ENCODE data around the gene VIPR1.
A peak's percentile ranks its signal among the peaks of the same experiment; 100 is the strongest.

The VIPR1 gene

DNA sequence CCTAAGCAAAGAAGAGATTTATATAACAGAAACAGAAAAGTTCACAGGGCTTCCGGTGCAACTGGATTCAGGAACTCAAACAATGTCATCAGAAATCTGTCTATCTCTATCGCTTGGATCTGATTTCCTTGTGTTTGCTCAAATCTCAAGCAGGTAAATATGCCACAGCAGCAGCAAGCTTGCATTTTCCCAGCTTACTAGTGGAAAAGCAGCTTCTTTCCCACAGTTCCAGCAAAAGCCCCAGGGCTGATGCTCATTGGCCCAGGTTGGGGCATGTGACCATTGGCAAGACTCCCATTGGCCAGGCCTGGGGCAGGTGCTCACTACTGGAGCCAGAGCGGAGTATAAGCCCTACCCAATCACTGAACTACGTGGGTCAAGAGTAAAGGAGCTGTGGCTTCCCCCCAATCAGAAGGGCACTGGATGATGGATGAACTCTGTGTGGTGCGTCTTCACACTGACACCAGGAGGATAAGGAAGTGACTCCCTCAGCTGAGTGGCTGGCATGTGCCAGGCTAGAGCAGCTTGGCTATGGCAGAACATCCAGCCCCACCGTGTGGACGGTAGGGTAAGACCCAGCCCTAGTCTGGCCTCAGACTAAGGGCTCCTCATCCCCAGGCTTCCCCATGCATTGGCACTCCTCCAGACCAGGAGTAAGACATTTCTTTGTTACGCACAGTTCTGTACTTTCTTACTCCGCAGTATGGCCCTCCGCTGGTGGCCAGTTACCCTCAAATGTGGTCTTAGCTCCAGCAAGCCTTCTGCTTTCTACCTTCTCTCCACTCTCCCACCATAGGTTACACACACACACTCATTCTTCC is 13.1 kb upstream of the VIPR1 start:
- H3K36me3 Mint-ChIP-seq (ENCODE audit: low read depth): no peaks in the 10 kb centered on the region
- no peak overlapping the region for H3K27ac Mint-ChIP-seq
- H3K4me3 Mint-ChIP-seq: no peak overlapping the region
- H3K9me3 Mint-ChIP-seq: no peaks in the 10 kb centered on the region
- H3K27me3 Mint-ChIP-seq (ENCODE audit: low read depth): peaks cover 13% of the 10 kb centered on the region
- no peaks in the 10 kb centered on the region for H3K4me1 Mint-ChIP-seq (ENCODE audit: low read depth)

DNA sequence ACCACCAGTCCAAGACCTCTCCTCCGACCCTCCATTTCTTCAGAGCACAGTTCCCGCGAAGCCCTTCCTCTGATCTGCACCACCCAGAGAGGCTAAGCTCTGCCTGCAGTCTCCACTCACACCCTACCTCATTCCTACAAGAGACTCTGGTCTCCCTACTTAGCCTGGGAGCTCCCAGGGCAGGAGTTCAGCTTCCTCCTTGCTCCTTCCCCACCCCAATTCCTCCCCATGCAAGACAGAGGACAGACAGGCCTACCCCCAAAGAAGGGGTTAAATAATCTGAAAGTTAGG is 12.6 kb upstream of the VIPR1 start:
- no peaks in the 10 kb centered on the region for H3K36me3 Mint-ChIP-seq (ENCODE audit: low read depth)
- H3K9me3 Mint-ChIP-seq: no peaks in the 10 kb centered on the region
- no peaks in the 10 kb centered on the region for H3K4me1 Mint-ChIP-seq (ENCODE audit: low read depth)
- no peak overlapping the region for H3K27ac Mint-ChIP-seq
- H3K4me3 Mint-ChIP-seq: no peak overlapping the region
- peaks cover 13% of the 10 kb centered on the region for H3K27me3 Mint-ChIP-seq (ENCODE audit: low read depth)

DNA sequence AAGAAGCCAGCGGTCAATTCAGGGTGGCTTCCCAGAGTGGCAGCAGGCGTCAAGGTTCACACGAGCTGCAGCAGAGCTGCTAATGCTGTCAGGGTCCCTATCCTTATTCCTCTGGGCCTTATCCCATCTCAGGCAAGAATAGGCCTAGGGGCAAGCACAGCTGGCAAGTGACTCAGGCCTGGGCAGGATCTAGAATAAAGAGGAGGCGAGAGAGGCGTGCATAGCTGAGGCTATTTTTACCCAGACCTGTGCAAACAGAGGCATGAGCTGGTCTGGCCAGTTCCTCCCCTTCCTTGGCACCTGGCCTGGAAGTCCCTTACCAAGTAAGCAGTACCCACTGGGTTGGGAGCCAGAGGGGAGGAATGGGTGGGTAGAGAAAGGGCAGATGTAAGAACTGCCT is 12.2 kb upstream of the VIPR1 start:
- Mint-ChIP-seq H3K27ac (no peak overlapping the region), H3K9me3 (no peaks in the 10 kb centered on the region), H3K4me3 (no peak overlapping the region), H3K4me1 (ENCODE audit: low read depth) (no peaks in the 10 kb centered on the region), H3K27me3 (ENCODE audit: low read depth) (peaks cover 10% of the 10 kb centered on the region), H3K36me3 (ENCODE audit: low read depth) (no peaks in the 10 kb centered on the region)

DNA sequence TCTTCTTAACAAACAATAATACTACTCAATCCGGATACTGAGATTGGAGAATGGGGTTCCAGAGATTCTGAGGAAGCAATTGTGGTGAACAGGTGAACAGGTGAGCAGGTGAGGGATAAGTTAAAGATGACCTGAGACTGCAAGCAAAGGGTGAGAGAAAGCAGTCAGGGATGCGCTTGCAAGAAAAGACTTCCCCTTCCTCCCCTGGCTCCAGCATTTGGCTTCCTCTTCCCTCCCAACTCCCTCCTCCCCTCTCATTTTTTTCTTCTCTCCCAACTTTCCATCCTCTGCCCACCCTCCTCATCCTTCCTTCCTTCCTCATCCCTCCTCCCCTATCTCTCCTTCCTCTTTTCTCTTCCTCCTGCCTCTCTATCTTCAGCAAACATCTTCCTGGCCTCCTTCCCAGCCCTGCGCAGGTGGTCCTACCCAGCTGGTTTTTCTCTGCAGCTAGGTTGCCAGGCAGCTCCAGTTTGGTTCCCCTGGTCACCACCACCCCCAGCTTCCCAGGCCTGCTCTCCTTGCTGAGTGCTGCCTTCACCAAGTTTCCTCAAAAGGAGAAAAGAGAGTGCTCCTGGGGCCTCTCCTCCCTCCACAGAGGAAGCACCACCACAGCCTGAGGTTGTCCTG is 10.4 kb upstream of the VIPR1 start:
- no peak overlapping the region for H3K4me3 Mint-ChIP-seq
- H3K9me3 Mint-ChIP-seq: no peaks in the 10 kb centered on the region
- H3K36me3 Mint-ChIP-seq (ENCODE audit: low read depth): no peaks in the 10 kb centered on the region
- H3K27ac Mint-ChIP-seq: no peak overlapping the region
- no peaks in the 10 kb centered on the region for H3K4me1 Mint-ChIP-seq (ENCODE audit: low read depth)
- peaks cover 7% of the 10 kb centered on the region for H3K27me3 Mint-ChIP-seq (ENCODE audit: low read depth)

DNA sequence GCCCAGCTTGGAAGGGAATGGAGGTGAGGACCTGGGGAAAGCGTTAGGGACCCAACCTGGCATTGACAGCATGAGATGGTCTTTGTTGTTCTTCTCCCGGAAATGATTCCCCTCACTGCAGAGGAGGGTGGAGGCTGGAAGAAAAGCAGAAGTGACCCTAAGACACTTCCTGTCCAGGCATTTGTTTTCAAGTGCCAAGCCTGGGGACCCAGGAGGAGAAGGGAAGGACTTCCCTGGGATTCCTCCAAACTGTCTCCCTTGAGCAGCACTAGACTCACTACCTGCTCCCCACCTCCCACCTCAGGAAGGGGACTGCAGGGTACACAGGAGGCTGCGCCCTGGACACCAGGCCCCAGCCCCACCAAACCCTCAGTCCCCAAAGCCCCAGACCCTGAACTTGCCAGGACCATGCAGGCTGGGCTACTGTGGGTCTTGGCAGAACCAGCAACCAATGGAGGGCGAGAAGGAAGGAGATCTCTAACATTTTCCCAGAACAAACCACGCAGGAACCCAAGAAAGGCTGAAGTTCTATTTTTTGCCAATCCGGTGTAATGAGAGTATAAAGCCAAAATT is 9.8 kb upstream of the VIPR1 start:
- Mint-ChIP-seq H3K27me3 (ENCODE audit: low read depth) (peaks cover 13% of the 10 kb centered on the region), H3K4me3 (no peak overlapping the region), H3K27ac (no peak overlapping the region), H3K4me1 (ENCODE audit: low read depth) (no peaks in the 10 kb centered on the region), H3K36me3 (ENCODE audit: low read depth) (no peaks in the 10 kb centered on the region), H3K9me3 (no peaks in the 10 kb centered on the region)

DNA sequence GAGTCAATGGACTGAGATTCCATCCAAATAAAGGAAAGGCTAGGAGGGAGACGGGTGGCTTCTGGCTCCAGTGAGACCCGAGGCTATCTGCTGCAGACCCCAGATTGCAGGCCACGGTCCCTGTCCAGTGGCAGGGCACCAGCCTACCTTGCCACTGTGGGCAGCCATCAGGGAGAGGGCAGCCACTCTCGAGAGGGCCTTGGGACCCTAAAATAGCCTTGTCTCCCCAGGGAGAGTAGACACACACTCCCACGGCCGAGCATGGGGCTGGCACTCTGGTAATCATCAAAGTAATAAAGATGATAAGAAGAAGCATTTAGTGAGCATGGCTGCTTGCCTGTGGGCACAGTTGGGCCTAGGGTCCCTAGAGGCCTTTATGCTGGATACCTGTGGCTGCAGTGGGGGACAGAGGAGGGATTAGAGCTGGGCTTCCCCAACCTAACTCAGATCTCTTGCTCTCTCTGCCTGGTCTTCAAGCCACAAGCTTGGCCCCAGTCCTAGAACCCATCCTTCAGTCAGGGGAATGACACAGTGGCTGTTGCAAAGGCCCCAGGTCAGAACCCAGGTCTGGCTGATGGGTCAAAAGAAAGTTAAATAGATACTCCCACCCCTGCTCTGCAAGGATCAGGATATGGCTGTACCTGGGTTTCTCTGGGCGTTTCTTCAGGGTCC is 9.2 kb upstream of the VIPR1 start:
- no peaks in the 10 kb centered on the region for H3K36me3 Mint-ChIP-seq (ENCODE audit: low read depth)
- H3K4me1 Mint-ChIP-seq (ENCODE audit: low read depth): no peaks in the 10 kb centered on the region
- no peak overlapping the region for H3K4me3 Mint-ChIP-seq
- no peak overlapping the region for H3K27ac Mint-ChIP-seq
- peaks cover 19% of the 10 kb centered on the region for H3K27me3 Mint-ChIP-seq (ENCODE audit: low read depth)
- no peaks in the 10 kb centered on the region for H3K9me3 Mint-ChIP-seq

DNA sequence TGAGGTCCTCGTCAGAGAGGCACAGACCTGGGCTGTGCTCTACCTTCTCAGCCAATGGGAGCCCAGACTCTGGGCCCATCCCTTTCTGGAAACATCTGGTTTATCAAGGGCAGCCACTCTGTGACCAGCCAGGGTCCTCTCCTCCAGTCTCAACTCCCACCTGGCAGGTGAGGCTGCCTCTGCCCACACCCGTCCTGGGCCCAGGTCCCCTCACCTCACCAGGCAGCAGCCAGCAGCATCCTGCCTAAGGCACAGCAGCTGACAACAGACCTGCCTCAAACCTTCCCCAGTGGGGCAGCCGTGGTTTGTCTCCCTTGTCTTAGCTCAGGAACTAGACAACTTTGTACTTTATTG is 8.7 kb upstream of the VIPR1 start:
- H3K27me3 Mint-ChIP-seq (ENCODE audit: low read depth): peaks cover 24% of the 10 kb centered on the region
- H3K9me3 Mint-ChIP-seq: no peaks in the 10 kb centered on the region
- no peak overlapping the region for H3K27ac Mint-ChIP-seq
- no peak overlapping the region for H3K4me3 Mint-ChIP-seq
- H3K4me1 Mint-ChIP-seq (ENCODE audit: low read depth): no peaks in the 10 kb centered on the region
- H3K36me3 Mint-ChIP-seq (ENCODE audit: low read depth): no peaks in the 10 kb centered on the region

DNA sequence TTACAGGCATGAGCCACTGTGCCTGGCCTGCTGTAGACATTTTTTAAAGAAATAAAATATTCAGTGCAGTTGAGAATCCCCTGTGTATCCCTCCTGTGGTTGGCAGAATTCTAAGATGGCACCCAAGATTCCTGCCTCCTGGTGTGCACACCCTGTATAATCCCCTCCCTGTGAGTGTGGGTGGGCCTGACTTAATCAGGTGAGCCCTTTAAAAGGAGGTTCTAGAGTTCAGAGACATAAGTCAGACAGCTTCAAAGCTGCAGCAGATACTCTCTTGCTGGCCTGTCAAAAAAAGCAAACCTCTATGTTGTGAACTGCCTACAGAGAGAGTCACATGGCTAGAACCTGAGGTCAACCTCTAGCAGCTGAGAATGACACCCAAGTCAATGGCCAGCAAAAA is 7.0 kb upstream of the VIPR1 start:
- H3K36me3 Mint-ChIP-seq (ENCODE audit: low read depth): no peaks in the 10 kb centered on the region
- H3K9me3 Mint-ChIP-seq: no peaks in the 10 kb centered on the region
- peaks cover 38% of the 10 kb centered on the region for H3K27me3 Mint-ChIP-seq (ENCODE audit: low read depth)
- no peak overlapping the region for H3K4me3 Mint-ChIP-seq
- H3K27ac Mint-ChIP-seq: no peak overlapping the region
- no peaks in the 10 kb centered on the region for H3K4me1 Mint-ChIP-seq (ENCODE audit: low read depth)

DNA sequence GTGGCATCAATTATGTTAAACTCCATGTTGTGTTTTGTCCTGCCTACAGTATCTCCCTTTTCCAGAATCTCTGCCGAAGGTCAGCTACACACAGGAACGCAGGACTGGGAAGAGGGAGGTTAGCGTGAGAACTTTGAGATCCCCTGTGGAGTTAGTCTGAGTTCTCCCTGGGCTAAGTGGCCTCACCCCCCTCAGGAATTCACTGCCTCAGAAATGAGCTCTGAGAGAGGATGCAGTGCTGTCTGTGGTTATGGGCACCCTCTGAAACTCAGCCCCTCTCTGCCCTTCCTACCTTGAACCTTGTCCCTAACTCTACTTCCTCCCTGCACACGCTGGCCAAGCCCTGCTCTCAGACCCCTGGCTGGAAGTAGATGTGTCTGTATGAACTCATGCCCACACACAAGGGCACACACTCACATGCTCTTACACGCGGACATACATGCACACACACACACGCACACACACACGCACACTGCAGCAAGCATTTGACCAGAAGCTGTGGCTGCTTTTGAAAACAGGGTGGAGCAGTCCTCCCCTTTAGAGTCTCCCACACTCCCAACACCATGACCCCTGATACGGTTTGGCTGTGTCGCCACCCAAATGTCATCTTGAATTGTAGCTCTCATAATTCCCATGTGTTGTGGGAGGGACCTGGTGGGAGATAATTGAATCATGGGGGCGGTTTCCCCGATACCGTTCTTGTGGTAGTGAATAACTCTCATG is 5.3 kb upstream of the VIPR1 start:
- no peak overlapping the region for H3K27ac Mint-ChIP-seq
- H3K36me3 Mint-ChIP-seq (ENCODE audit: low read depth): no peaks in the 10 kb centered on the region
- peaks cover 10% of the 10 kb centered on the region for H3K4me1 Mint-ChIP-seq (ENCODE audit: low read depth)
- peaks cover 50% of the 10 kb centered on the region for H3K27me3 Mint-ChIP-seq (ENCODE audit: low read depth)
- no peaks in the 10 kb centered on the region for H3K9me3 Mint-ChIP-seq
- H3K4me3 Mint-ChIP-seq: no peak overlapping the region

DNA sequence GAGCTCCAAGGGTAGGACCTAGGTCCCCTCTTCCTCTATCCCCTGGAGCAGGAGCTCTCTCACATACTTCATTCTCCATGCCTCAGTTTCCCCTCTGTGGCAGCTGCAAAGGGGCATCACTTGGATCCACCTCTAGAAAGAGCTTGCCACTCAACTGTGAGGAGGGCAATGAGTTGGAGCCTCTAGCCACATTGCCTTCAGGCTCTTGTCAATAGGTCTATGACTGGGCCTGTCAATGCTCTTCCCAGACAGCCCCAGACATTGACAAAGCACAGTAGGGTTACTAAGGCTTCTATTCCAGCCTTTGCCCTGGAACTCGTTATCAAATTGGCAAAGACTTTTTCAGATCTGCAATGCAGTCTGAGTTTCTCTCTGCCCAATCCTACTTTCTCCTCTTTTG is 4.4 kb upstream of the VIPR1 start:
- Mint-ChIP-seq H3K4me1 (ENCODE audit: low read depth) (peaks cover 12% of the 10 kb centered on the region), H3K4me3 (no peak overlapping the region), H3K27ac (no peak overlapping the region), H3K9me3 (no peaks in the 10 kb centered on the region), H3K36me3 (ENCODE audit: low read depth) (no peaks in the 10 kb centered on the region), H3K27me3 (ENCODE audit: low read depth) (peaks cover 54% of the 10 kb centered on the region)

DNA sequence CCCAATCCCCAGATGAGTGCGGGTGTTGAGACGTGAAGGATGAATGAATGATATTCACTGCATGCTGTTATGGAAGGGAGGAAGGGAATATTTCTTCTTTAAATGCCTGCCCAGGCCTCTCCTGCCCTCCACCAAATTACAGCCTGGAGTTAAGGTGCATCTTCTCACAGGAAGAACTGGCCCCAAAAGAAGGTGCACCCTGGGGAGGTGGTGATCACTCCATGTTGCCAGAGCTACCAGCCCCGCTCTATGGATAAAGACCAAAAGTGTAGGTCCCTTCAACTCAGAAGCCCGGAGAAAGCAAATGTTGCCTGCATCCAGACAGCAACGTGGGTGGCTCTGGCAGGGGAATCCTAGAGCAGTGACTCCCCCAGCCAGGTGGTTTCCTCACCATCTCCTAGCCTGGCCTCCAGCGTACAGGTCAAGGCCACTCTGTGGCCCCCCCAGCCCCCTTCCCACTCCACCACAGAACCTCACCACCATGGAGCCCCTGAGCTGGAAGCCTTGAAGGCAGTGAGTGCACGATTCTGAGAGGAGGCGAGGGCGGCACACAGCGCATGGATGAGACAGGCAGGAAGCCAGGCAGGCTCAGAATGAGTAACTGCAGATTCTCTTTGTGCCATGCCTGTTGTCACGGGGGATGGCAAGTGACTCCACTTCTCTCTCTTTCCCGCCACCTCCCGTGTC is 3.5 kb upstream of the VIPR1 start:
- no peaks in the 10 kb centered on the region for H3K9me3 Mint-ChIP-seq
- no peaks in the 10 kb centered on the region for H3K36me3 Mint-ChIP-seq (ENCODE audit: low read depth)
- H3K27me3 Mint-ChIP-seq (ENCODE audit: low read depth): peaks cover 60% of the 10 kb centered on the region
- H3K27ac Mint-ChIP-seq: no peak overlapping the region
- peaks cover 20% of the 10 kb centered on the region for H3K4me1 Mint-ChIP-seq (ENCODE audit: low read depth)
- H3K4me3 Mint-ChIP-seq: no peak overlapping the region

DNA sequence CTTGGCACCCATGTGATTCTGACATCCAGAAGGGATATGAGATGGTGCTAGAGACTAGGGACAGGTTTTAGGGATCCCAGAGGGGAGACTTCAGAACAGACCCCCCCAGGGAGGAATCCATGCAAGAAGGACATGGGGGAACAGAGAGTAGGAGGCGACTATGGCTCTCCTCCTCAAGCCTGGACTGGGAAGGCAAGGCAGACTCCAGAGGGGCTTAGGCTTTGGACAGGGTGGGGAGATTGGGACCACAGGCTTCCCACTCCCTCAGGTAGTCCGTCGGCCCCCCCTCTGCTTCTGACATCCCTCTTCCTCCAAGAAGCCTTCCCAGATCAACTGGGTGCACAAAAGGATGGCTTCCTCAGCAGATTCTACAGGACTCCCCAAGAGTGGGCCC is 3.0 kb upstream of the VIPR1 start:
- Mint-ChIP-seq H3K36me3 (ENCODE audit: low read depth) (no peaks in the 10 kb centered on the region), H3K9me3 (no peaks in the 10 kb centered on the region), H3K27ac (no peak overlapping the region), H3K4me3 (peak overlapping the region; percentile 14), H3K27me3 (ENCODE audit: low read depth) (peaks cover 60% of the 10 kb centered on the region), H3K4me1 (ENCODE audit: low read depth) (peaks cover 21% of the 10 kb centered on the region)

DNA sequence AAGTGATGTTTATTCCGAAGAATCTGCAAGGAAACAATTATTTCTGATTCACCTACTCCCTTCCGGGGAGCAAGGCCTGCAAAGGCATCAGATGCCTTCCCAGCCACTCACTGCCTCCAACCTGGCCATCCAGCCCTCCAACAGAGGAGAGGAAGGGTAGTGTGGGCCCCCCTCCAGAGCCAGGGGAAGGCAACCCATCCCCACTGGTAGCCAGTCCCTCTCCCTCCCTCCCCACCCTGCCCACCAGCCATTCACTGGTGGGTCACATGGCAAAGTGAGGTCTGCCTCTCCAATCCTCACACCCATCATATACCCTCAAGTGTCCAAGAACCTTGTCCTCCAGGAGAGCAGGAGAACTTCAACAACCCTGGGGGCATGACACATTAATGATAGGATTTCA is 2.4 kb upstream of the VIPR1 start:
- H3K27ac Mint-ChIP-seq: no peak overlapping the region
- H3K27me3 Mint-ChIP-seq (ENCODE audit: low read depth): peaks cover 60% of the 10 kb centered on the region
- no peaks in the 10 kb centered on the region for H3K9me3 Mint-ChIP-seq
- no peak overlapping the region for H3K4me3 Mint-ChIP-seq
- H3K36me3 Mint-ChIP-seq (ENCODE audit: low read depth): no peaks in the 10 kb centered on the region
- peaks cover 21% of the 10 kb centered on the region for H3K4me1 Mint-ChIP-seq (ENCODE audit: low read depth)

DNA sequence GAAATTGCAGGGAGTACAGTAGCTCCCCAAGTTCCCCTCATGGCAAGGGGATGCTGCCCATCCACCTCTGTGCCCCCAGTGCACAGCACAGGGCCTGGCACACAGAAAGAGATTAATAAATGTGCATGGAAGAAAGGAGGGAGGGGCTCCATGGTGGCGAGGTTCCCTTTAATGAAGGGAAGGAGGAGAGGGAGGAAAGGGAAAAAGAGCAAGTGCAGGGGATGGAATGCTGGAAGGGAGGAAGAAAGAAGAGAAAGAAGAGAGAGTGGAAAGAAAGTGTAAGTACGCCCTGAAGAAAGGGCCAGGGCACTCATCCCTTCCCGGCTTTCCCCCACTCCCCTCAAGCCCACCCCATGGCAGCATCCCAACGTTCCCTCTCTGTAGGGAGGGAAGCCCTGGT is 1.5 kb upstream of the VIPR1 start:
- Mint-ChIP-seq H3K27me3 (ENCODE audit: low read depth) (peaks cover 60% of the 10 kb centered on the region), H3K27ac (no peak overlapping the region), H3K4me1 (ENCODE audit: low read depth) (peaks cover 21% of the 10 kb centered on the region), H3K9me3 (no peaks in the 10 kb centered on the region), H3K4me3 (peak overlapping the region; percentile 73), H3K36me3 (ENCODE audit: low read depth) (no peaks in the 10 kb centered on the region)

All from T-helper 1 cell treated with Interleukin-12 subunit alpha and Interleukin-12 subunit beta and Interleukin-4 antibody, amounts not matched to agents 30 μg/mL and 1 μg/mL, for 36 hours (primary cell).